Measurements from ENCODE around the gene SHOX. TPM values are rescaled to one million over a fixed set of nuclear protein-coding genes. Genes with fewer than 3 reads are reported as not detected.

Gene SHOX
- total RNA-seq = not detected in 2 replicates

GRCh38 chrX:630612-631496, at the start of gene SHOX:
SHOX (plus strand) TSS chrX:630791; CDS start chrX:630898, 107 bp downstream.

Other genes with a start within 250 kb of the SHOX start
- 15.0 and 24.8 TPM in 2 replicates for gene PPP2R3B, start 243.9 kb upstream of the SHOX start, total RNA-seq